GM18861 (cell line): ENCODE measurements around the gene ADGRB3.
"Not testable (repeated sequence)": the region's sequence is repeated elsewhere in the genome, so short reads cannot be mapped to it uniquely, and the experiment has no call there.

Experiments used
- ATAC-seq: cut with Tn5 transposase; IDR thresholded peaks from one replicate; pipeline ENCODE4 v1.9.1; 2021; ENCODE audit not compliant: unreplicated experiment

ADGRB3 gene

DNA sequence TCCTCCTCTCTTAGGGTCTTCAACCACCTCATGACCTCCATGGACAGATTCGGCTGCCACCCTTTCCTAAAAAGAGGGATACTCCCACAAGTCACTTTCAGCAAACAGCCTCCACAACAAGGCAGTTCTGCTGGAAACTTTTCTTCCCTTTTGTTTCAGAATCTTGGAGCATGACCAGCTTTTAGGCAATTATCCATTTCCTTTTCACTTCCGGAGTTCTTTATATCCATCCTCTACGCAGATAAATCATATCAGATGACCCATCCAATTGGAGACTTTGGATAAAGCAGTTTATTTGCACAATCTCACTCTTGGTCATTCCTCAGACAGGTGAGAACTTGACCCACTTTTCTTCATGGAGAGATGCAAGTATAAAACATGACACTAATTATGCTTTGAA lies 763.2 kb downstream of the ADGRB3 start:
- ATAC-seq: no peak

GRCh38 chr6:69398729-69399128 lies 763.6 kb downstream of the ADGRB3 start:
- no peak for ATAC-seq

- no peak for ATAC-seq
These were observed 773.8 kb downstream of the ADGRB3 start for GRCh38 chr6:69408886-69409285.

DNA sequence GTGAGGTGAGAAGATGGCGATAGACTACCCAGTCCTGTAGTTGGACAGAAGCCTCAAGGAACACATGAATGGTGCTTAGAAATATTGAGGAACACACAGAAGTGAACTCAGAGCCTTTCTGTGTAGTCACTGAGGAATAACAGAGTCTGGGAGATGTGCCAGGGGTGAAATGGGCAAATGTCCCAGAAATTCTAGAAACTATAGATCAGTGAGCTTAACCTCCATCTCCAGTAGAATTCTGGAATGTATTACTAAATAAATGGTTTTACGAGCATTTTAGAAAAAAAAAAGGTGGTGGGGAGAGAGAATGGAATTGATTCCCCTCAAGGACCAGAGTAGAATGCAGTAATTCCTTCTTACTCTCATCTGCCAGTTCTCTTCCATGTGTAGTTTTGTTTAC lies 781.7 kb downstream of the ADGRB3 start:
- no peak for ATAC-seq

- ATAC-seq: no peak
These were observed 786.2 kb downstream of the ADGRB3 start for GRCh38 chr6:69421269-69421668.

DNA sequence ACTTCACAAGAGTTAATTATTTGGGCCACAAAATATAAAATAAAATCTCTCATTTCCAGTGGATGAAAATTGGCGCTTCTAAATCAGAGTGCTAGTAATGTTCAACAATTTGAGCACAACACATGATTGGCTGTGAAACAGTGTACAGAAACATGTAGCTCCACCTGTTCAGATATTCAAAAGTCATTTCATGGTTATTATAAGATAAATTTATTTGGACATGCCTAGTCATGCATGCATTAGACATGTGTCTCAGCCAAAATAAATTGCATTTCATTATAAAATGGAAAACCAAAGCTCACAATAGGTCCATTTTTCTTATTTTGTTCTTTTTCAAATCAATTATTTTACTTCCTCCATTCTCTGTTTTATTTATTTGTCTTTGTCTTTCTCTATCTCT lies 786.9 kb downstream of the ADGRB3 start:
- no peak for ATAC-seq

GRCh38 chr6:69422475-69422874 lies 787.4 kb downstream of the ADGRB3 start:
- no peak for ATAC-seq

GRCh38 chr6:69423785-69424184 lies 788.7 kb downstream of the ADGRB3 start:
- no peak for ATAC-seq

DNA sequence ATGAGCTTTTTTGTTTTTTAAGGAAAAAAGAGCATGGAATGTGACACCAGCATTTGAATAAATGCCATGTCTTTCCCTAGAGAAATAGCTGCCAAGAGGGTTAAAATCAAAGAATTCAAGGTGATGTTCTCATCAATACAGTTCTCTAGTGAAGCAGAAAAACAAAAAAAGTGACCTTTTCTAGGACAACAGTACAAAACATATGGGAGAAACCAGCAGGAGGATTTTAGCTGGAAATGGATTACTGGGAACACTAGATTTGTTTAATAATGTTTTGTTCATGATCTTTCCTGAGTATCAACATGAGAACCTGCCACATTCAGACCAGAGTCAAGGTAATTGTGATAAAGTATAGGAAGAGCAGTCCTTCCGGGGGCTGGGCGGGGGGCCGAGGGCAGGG lies 789.5 kb downstream of the ADGRB3 start:
- ATAC-seq: no peak

DNA sequence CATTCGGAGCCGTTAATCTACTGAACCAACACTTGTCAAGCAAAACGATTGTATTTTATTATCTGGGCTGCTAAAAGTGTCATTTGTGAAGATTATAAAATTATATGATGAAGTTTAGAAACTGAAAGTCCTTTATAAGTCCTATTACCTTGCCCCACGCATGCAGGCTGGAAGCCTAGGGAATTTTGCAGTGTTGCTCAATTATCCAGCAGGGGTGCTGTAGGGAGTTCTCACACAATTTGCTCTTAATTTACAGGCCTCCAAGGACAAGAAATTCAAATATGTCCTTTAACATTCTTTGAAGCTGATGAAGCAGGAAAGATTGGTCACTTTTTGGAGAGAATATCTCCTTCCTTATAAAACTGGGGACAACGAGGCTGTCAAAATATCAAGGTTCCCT lies 792.8 kb downstream of the ADGRB3 start:
- no peak for ATAC-seq

GRCh38 chr6:69432168-69432567 lies 797.1 kb downstream of the ADGRB3 start:
- not testable (repeated sequence) for ATAC-seq

- ATAC-seq: not testable (repeated sequence)
These were observed 798.0 kb downstream of the ADGRB3 start for GRCh38 chr6:69433116-69433515.

GRCh38 chr6:69438113-69438512 lies 803.0 kb downstream of the ADGRB3 start:
- ATAC-seq: no peak
